Measurements from ENCODE around the gene CTCF.

CTCF gene

DNA sequence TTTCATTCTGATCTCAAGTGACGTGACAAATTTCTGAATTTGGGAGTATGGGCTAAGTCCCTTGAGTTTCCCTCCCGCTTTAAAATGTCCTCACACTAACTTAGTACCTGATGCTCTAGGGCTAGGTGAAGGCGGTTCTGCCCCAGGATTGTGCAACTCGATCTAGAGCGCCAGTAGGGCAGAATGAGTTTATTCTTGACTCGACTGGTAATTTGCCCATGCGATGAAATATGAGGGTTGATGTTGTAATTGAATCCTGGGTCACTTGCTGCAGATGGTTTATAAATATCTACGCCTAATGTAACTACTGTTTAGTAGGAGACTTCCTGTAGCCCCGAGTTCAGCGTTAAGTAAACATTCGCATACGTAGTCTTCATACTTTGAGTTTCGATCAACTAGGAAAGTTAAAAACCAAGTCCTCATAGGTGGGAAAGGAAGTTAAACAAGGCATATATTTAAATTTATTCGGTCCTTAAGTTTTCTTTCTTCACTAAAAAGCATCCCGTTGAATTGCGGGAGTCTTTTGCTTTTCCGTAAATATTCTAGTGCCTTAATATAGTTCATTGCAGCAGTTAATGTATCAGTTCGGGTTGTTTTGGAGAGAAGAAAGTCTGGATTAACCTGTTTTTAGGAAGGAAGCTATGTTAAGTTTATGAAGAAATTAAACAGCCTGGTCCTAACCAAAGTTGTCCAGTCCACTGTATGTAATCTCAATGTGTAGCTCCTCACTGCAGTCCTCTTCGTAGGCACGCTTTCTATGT is 1.6 kb downstream of the CTCF start:
- H3K79me1 ChIP-seq (replicated peaks; ENCODE audit: low read length, poor library complexity, severe bottlenecking), result peaks cover 8% of the 10 kb centered on the region
- H3K23ac ChIP-seq (ENCODE audit: low read length in 2 of 2), result peak overlapping the region in 1 of 2 experiments; percentile 67
- H3K4me1 ChIP-seq (ENCODE audit: control insufficient read depth, insufficient read depth, low read depth, low read length), result peaks cover 5% of the 10 kb centered on the region
- no peak overlapping the region for H2BK5ac ChIP-seq (ENCODE audit: low read depth, low read length, poor library complexity, severe bottlenecking)
- peak overlapping the region; percentile 69 for H3K27ac ChIP-seq (ENCODE audit: low read length, poor library complexity, severe bottlenecking)
- H2AFZ ChIP-seq (ENCODE audit: low read depth, low read length), result no peak overlapping the region
- no peak overlapping the region for H3K14ac ChIP-seq (ENCODE audit: low read length in 2 of 2)
- 14% methylated on average over 15 of the region's 20 CpGs for WGBS
- H2AK5ac ChIP-seq (ENCODE audit: low read length, severe bottlenecking), result no peak overlapping the region
- no peaks in the 10 kb centered on the region for H3K9me3 ChIP-seq (ENCODE audit: control insufficient read depth, low read length)
- H3K4me3 ChIP-seq (ENCODE audit: insufficient read depth in 1 of 2, low read depth in 1 of 2, low read length in 2 of 2), result peak overlapping the region; percentile 85 to 98
- DNase-seq, result peak; percentile 89
- peak overlapping the region; percentile 99 to 100 for H3K18ac ChIP-seq (ENCODE audit: low read depth in 1 of 2, low read length in 2 of 2)
- no peak overlapping the region for H4K8ac ChIP-seq (ENCODE audit: low read length)
- peak overlapping the region; percentile 96 for H3K4me2 ChIP-seq (ENCODE audit: low read length, poor library complexity, severe bottlenecking)
- H3K27me3 ChIP-seq (ENCODE audit: control insufficient read depth in 1 of 2, insufficient read depth in 1 of 2, low read length in 2 of 2), result no peaks in the 10 kb centered on the region
- H2BK12ac ChIP-seq (ENCODE audit: low read length in 2 of 2), result peak overlapping the region in 1 of 2 experiments; percentile 97
- H3K9ac ChIP-seq (ENCODE audit: low read length), result peak overlapping the region; percentile 96
- peak overlapping the region; percentile 96 for H2BK15ac ChIP-seq (ENCODE audit: low read depth, poor library complexity, severe bottlenecking)
- H3K36me3 ChIP-seq (ENCODE audit: control insufficient read depth in 1 of 2, insufficient read depth in 2 of 2, low read depth in 1 of 2, low read length in 2 of 2), result peaks cover 0 to 3% of the 10 kb centered on the region in 2 experiments
- H3K4ac ChIP-seq (ENCODE audit: low read depth in 1 of 2, low read length in 2 of 2), result peak overlapping the region in 1 of 2 experiments; percentile 100
- peak overlapping the region; percentile 68 for H4K91ac ChIP-seq (ENCODE audit: low read length)
- H2BK120ac ChIP-seq (ENCODE audit: low read depth, low read length), result peak overlapping the region; percentile 71

DNA sequence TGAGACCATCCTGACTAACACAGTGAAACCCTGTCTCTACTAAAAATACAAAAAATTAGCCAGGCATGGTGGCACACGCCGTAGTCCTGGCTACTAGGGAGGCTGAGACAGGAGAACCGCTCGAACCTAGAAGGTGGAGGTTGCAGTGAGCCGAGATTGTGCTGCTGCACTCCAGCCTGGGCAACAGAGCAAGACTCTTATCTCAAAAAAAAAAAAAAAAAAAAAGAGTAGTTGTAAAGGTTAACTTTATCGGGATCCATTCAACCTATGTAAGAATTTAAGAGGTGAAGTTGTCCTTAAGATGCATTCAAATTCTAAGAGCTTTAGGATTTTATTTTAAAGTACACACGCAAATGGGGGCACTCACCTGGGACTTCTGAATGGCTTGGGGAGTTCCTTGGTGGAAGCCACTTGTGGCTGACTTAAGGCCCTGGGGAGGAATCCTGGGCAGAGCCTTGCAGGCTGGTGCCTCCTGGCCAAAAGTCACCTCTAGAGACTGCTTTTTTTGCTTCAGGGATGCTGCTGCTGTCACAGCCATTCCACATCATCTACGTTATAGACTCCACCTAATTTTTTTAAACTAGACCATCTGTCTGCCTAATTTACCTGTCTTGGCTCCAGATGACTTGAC is 3.3 kb downstream of the CTCF start:
- peaks cover 5% of the 10 kb centered on the region for H3K4me1 ChIP-seq (ENCODE audit: control insufficient read depth, insufficient read depth, low read depth, low read length)
- no peak overlapping the region for H2AK5ac ChIP-seq (ENCODE audit: low read length, severe bottlenecking)
- H3K14ac ChIP-seq (ENCODE audit: low read length in 2 of 2), result no peak overlapping the region
- H3K4me3 ChIP-seq (ENCODE audit: insufficient read depth in 1 of 2, low read depth in 1 of 2, low read length in 2 of 2), result no peak overlapping the region
- H3K4me2 ChIP-seq (ENCODE audit: low read length, poor library complexity, severe bottlenecking), result no peak overlapping the region
- no peak overlapping the region for H2AFZ ChIP-seq (ENCODE audit: low read depth, low read length)
- no peak overlapping the region for H3K27ac ChIP-seq (ENCODE audit: low read length, poor library complexity, severe bottlenecking)
- no peak overlapping the region for H2BK5ac ChIP-seq (ENCODE audit: low read depth, low read length, poor library complexity, severe bottlenecking)
- peaks cover 0 to 3% of the 10 kb centered on the region in 2 experiments for H3K36me3 ChIP-seq (ENCODE audit: control insufficient read depth in 1 of 2, insufficient read depth in 2 of 2, low read depth in 1 of 2, low read length in 2 of 2)
- no peak for DNase-seq
- no peak overlapping the region for H2BK120ac ChIP-seq (ENCODE audit: low read depth, low read length)
- no peak overlapping the region for H3K23ac ChIP-seq (ENCODE audit: low read length in 2 of 2)
- no peak overlapping the region for H2BK12ac ChIP-seq (ENCODE audit: low read length in 2 of 2)
- WGBS, result 93% methylated on average over 7 of the region's 8 CpGs
- H2BK15ac ChIP-seq (ENCODE audit: low read depth, poor library complexity, severe bottlenecking), result no peak overlapping the region
- no peak overlapping the region for H4K91ac ChIP-seq (ENCODE audit: low read length)
- no peak overlapping the region for H4K8ac ChIP-seq (ENCODE audit: low read length)
- H3K79me1 ChIP-seq (replicated peaks; ENCODE audit: low read length, poor library complexity, severe bottlenecking), result peaks cover 3% of the 10 kb centered on the region
- no peaks in the 10 kb centered on the region for H3K9me3 ChIP-seq (ENCODE audit: control insufficient read depth, low read length)
- H3K27me3 ChIP-seq (ENCODE audit: control insufficient read depth in 1 of 2, insufficient read depth in 1 of 2, low read length in 2 of 2), result no peaks in the 10 kb centered on the region
- H3K18ac ChIP-seq (ENCODE audit: low read depth in 1 of 2, low read length in 2 of 2), result no peak overlapping the region
- no peak overlapping the region for H3K9ac ChIP-seq (ENCODE audit: low read length)
- no peak overlapping the region for H3K4ac ChIP-seq (ENCODE audit: low read depth in 1 of 2, low read length in 2 of 2)

DNA sequence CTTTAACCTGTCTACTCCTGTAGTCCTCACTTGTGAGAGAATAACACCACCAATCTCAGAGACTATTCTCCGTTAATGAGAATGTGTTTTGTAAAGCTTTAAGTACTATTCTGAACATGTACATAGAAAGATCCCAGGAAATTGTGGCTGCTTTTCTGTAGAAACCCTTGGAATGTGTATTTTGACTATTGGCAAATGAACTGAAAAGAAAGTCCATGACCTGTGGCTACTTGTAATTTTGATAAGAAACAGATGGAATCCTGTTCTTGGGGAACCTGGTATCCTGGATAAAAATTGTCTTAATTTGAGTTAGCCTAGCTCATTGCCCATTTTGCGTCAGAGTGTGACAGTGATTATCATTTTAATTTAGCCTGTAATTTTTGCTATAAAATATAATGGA is 9.1 kb downstream of the CTCF start:
- no peak overlapping the region for H4K8ac ChIP-seq (ENCODE audit: low read length)
- WGBS, result 100% methylated on average over 1 of the region's 2 CpGs

DNA sequence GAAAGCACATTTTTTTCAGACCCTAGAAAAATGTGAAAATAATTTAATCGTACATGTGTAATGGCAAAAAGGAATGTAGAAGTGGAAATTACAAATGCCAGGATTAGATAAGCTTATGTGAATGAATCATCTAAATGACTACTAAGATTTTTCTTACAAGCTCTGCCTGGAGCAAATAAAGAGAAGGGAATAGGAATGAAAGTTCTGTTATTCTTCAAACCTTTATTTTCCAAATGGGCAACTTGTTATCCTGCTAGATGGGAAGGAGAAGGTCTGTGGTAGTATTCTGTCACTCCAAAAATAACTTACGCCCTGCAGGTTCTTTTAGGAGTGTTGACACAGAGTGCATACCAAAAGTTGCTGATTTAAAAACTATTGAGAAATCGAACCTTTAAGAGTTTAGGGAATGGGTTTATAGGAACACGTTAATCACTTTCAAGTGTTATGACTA is 9.7 kb downstream of the CTCF start:
- no peak overlapping the region for H3K23ac ChIP-seq (ENCODE audit: low read length in 2 of 2)
- H3K4me1 ChIP-seq (ENCODE audit: control insufficient read depth, insufficient read depth, low read depth, low read length), result no peaks in the 10 kb centered on the region
- H3K4ac ChIP-seq (ENCODE audit: low read depth in 1 of 2, low read length in 2 of 2), result no peak overlapping the region
- H2AK5ac ChIP-seq (ENCODE audit: low read length, severe bottlenecking), result no peak overlapping the region
- no peak overlapping the region for H2BK5ac ChIP-seq (ENCODE audit: low read depth, low read length, poor library complexity, severe bottlenecking)
- H3K18ac ChIP-seq (ENCODE audit: low read depth in 1 of 2, low read length in 2 of 2), result no peak overlapping the region
- no peak overlapping the region for H2BK120ac ChIP-seq (ENCODE audit: low read depth, low read length)
- H3K27ac ChIP-seq (ENCODE audit: low read length, poor library complexity, severe bottlenecking), result no peak overlapping the region
- no peaks in the 10 kb centered on the region for H3K9me3 ChIP-seq (ENCODE audit: control insufficient read depth, low read length)
- no peak overlapping the region for H2AFZ ChIP-seq (ENCODE audit: low read depth, low read length)
- peak; percentile 45 for DNase-seq
- WGBS, result 84% methylated on average over 4 of the region's 4 CpGs
- H3K14ac ChIP-seq (ENCODE audit: low read length in 2 of 2), result no peak overlapping the region
- no peak overlapping the region for H4K8ac ChIP-seq (ENCODE audit: low read length)
- no peaks in the 10 kb centered on the region for H3K27me3 ChIP-seq (ENCODE audit: control insufficient read depth in 1 of 2, insufficient read depth in 1 of 2, low read length in 2 of 2)
- peak overlapping the region; percentile 44 for H3K9ac ChIP-seq (ENCODE audit: low read length)
- no peak overlapping the region for H2BK12ac ChIP-seq (ENCODE audit: low read length in 2 of 2)
- peaks cover 7% of the 10 kb centered on the region for H3K79me1 ChIP-seq (replicated peaks; ENCODE audit: low read length, poor library complexity, severe bottlenecking)
- no peak overlapping the region for H3K4me3 ChIP-seq (ENCODE audit: insufficient read depth in 1 of 2, low read depth in 1 of 2, low read length in 2 of 2)
- H3K36me3 ChIP-seq (ENCODE audit: control insufficient read depth in 1 of 2, insufficient read depth in 2 of 2, low read depth in 1 of 2, low read length in 2 of 2), result peaks cover 17 to 27% of the 10 kb centered on the region in 2 experiments
- no peak overlapping the region for H3K4me2 ChIP-seq (ENCODE audit: low read length, poor library complexity, severe bottlenecking)
- no peak overlapping the region for H4K91ac ChIP-seq (ENCODE audit: low read length)
- H2BK15ac ChIP-seq (ENCODE audit: low read depth, poor library complexity, severe bottlenecking), result no peak overlapping the region

More for the DNA sequence above, 9.1 kb downstream of the CTCF start:
- Histone ChIP-seq H3K14ac (ENCODE audit: low read length in 2 of 2) (no peak overlapping the region), H3K4me3 (ENCODE audit: insufficient read depth in 1 of 2, low read depth in 1 of 2, low read length in 2 of 2) (no peak overlapping the region), H3K18ac (ENCODE audit: low read depth in 1 of 2, low read length in 2 of 2) (no peak overlapping the region), H3K27me3 (ENCODE audit: control insufficient read depth in 1 of 2, insufficient read depth in 1 of 2, low read length in 2 of 2) (no peaks in the 10 kb centered on the region), H3K9me3 (ENCODE audit: control insufficient read depth, low read length) (no peaks in the 10 kb centered on the region), H3K9ac (ENCODE audit: low read length) (peak overlapping the region; percentile 19), H3K36me3 (ENCODE audit: control insufficient read depth in 1 of 2, insufficient read depth in 2 of 2, low read depth in 1 of 2, low read length in 2 of 2) (peaks cover 17 to 27% of the 10 kb centered on the region in 2 experiments), H2BK15ac (ENCODE audit: low read depth, poor library complexity, severe bottlenecking) (no peak overlapping the region), H3K4me2 (ENCODE audit: low read length, poor library complexity, severe bottlenecking) (no peak overlapping the region), H2BK12ac (ENCODE audit: low read length in 2 of 2) (no peak overlapping the region), H2AFZ (ENCODE audit: low read depth, low read length) (no peak overlapping the region), H2BK5ac (ENCODE audit: low read depth, low read length, poor library complexity, severe bottlenecking) (no peak overlapping the region), H3K4ac (ENCODE audit: low read depth in 1 of 2, low read length in 2 of 2) (no peak overlapping the region), H3K27ac (ENCODE audit: low read length, poor library complexity, severe bottlenecking) (no peak overlapping the region), H3K79me1 (replicated peaks; ENCODE audit: low read length, poor library complexity, severe bottlenecking) (peaks cover 7% of the 10 kb centered on the region), H2AK5ac (ENCODE audit: low read length, severe bottlenecking) (no peak overlapping the region), H2BK120ac (ENCODE audit: low read depth, low read length) (no peak overlapping the region), H3K23ac (ENCODE audit: low read length in 2 of 2) (no peak overlapping the region), H4K91ac (ENCODE audit: low read length) (no peak overlapping the region), H3K4me1 (ENCODE audit: control insufficient read depth, insufficient read depth, low read depth, low read length) (peaks cover 4% of the 10 kb centered on the region)
- no peak for DNase-seq

Measured in mesenchymal stem cell (in vitro differentiated cells and primary cell).